Activated CD8-positive, alpha-beta T cell treated with anti-CD3 and anti-CD28 coated beads for 36 hours (primary cell): ENCODE measurements around the gene SPRED3. TPM values are rescaled to one million over a fixed set of nuclear protein-coding genes. Genes with fewer than 3 reads are reported as not detected.

Experiments
- ATAC-seq: fragments of 200-7000 bp; cut with Tn5 transposase; one replicate; pipeline ENCODE4 v1.10.0; 2021; ENCODE audit warnings: mild to moderate bottlenecking, moderate library complexity
- CTCF ChIA-PET: fragments of 350-600 bp; sonication (Branson Sonifier 250); formaldehyde crosslinking; loops from one replicate; lab custom pipeline; 2021; ENCODE audit warnings: antibody characterized with exemption; lab: Charles Lee
- POLR2A ChIA-PET: fragments of 350-600 bp; sonication (Branson Sonifier 250); formaldehyde crosslinking; loops from one replicate; lab custom pipeline; 2021; ENCODE audit warnings: antibody characterized with exemption; lab: Charles Lee
- DNase-seq: peaks from one replicate; pipeline ENCODE4 v3.0.0-alpha.2; 2020
- H3K27ac Mint-ChIP-seq: one replicate; pipeline ENCODE4 v1.8.0; 2021; ENCODE audit warnings: mild to moderate bottlenecking, mixed read lengths
- H3K27me3 Mint-ChIP-seq: one replicate; pipeline ENCODE4 v1.8.0; 2021; ENCODE audit warnings: mixed read lengths
- H3K36me3 Mint-ChIP-seq: one replicate; pipeline ENCODE4 v1.8.0; 2021; ENCODE audit warnings: low read depth, mixed read lengths
- H3K4me1 Mint-ChIP-seq: one replicate; pipeline ENCODE4 v1.8.0; 2021; ENCODE audit warnings: low read depth, mixed read lengths
- H3K4me3 Mint-ChIP-seq: one replicate; pipeline ENCODE4 v1.8.0; 2021; ENCODE audit warnings: mild to moderate bottlenecking, moderate library complexity, mixed read lengths
- H3K9me3 Mint-ChIP-seq: one replicate; pipeline ENCODE4 v1.8.0; 2021; ENCODE audit warnings: mixed read lengths
- CTCF ChIP-seq: fragments of 200-600 bp; IDR thresholded peaks from one replicate; pipeline ENCODE4 v1.8.0; 2022; ENCODE audit warnings: antibody characterized with exemption, mild to moderate bottlenecking
- intact Hi-C: fragments of 100-400 bp; cut with micrococcal nuclease; formaldehyde crosslinking; loops from one replicate; pipeline ENCODE4 v1.10.0; 2022
- total RNA-seq, 2 experiments: library from RNA; stranded (reverse); gene quantifications; one replicate each; pipeline ENCODE4 v1.2.3, GENCODE V29; 2021

Gene SPRED3
- total RNA-seq, 2 experiments from 2014 or later = 0.69 to 1.5 TPM

GRCh38 chr19:38383184-38383583 lies 5.3 kb upstream of the SPRED3 start:
- Mint-ChIP-seq H3K27me3 (peaks cover 7% of the 10 kb centered on the region), H3K36me3 (peaks cover 61% of the 10 kb centered on the region), H3K27ac (no peak overlapping the region), H3K4me1 (peaks cover 14% of the 10 kb centered on the region), H3K4me3 (no peak overlapping the region), H3K9me3 (no peaks in the 10 kb centered on the region)
- ATAC-seq (no peak), DNase-seq (no peak)
- intact Hi-C loops = no loop called here
- no peak for TF ChIP-seq CTCF
- ChIA-PET POLR2A (interaction anchor here (0.9 to 2.0 kb wide), 2 partner anchors 8 to 11 kb away, joined by 3 to 7 read pairs; no protein-coding TSS in a partner anchor), CTCF (no interaction called here)

- Mint-ChIP-seq H3K4me3 (no peak overlapping the region), H3K27ac (no peak overlapping the region), H3K36me3 (peaks cover 61% of the 10 kb centered on the region), H3K9me3 (no peaks in the 10 kb centered on the region), H3K4me1 (peaks cover 16% of the 10 kb centered on the region), H3K27me3 (peaks cover 9% of the 10 kb centered on the region)
- ATAC-seq (no peak), DNase-seq (no peak)
- CTCF ChIA-PET = interaction anchor here (1.2 to 1.9 kb wide), 2 partner anchors 150 to 158 kb away, joined by 3 to 6 read pairs; no protein-coding TSS in a partner anchor
- no peak for TF ChIP-seq CTCF
- POLR2A ChIA-PET = interaction anchor here (0.8 to 5.4 kb wide), 2 partner anchors 8 to 11 kb away, joined by 6 to 40 read pairs; partner anchors contain the start of gene PSMD8
- intact Hi-C loops = no loop called here
These were observed 4.8 kb upstream of the SPRED3 start for GRCh38 chr19:38383743-38384142.

GRCh38 chr19:38384209-38385027 lies 4.1 kb upstream of the SPRED3 start:
- ATAC-seq = no peak
- H3K36me3 Mint-ChIP-seq = peaks cover 56% of the 10 kb centered on the region

GRCh38 chr19:38385057-38385803 lies 3.3 kb upstream of the SPRED3 start:
- intact Hi-C loops = no loop called here
- Mint-ChIP-seq H3K36me3 (peaks cover 49% of the 10 kb centered on the region), H3K4me1 (peaks cover 20% of the 10 kb centered on the region), H3K27me3 (peaks cover 16% of the 10 kb centered on the region), H3K27ac (no peak overlapping the region), H3K4me3 (no peak overlapping the region), H3K9me3 (no peaks in the 10 kb centered on the region)
- ATAC-seq (no peak), DNase-seq (no peak)
- no peak for TF ChIP-seq CTCF
- CTCF ChIA-PET = interaction anchor here (0.8 to 1.9 kb wide), 3 partner anchors 17 to 160 kb away, joined by 3 to 6 read pairs (median 5); partner anchors contain the start of gene FAM98C
- POLR2A ChIA-PET = interaction anchor here (1.8 to 5.4 kb wide), 2 partner anchors 10 kb away, joined by 7 to 40 read pairs; partner anchors contain the start of gene PSMD8

More at GRCh38 chr19:38384209-38385027, 4.1 kb upstream of the SPRED3 start:
- TF ChIP-seq CTCF = no peak
- POLR2A ChIA-PET = interaction anchor here (0.8 to 5.4 kb wide), 3 partner anchors 9 to 11 kb away, joined by 6 to 40 read pairs (median 7); partner anchors contain the start of gene PSMD8
- peaks cover 18% of the 10 kb centered on the region for H3K4me1 Mint-ChIP-seq
- no peak for DNase-seq
- intact Hi-C loops = no loop called here
- H3K4me3 Mint-ChIP-seq = no peak overlapping the region
- H3K27me3 Mint-ChIP-seq = peaks cover 11% of the 10 kb centered on the region
- CTCF ChIA-PET = interaction anchor here (0.8 to 1.9 kb wide), 3 partner anchors 18 to 159 kb away, joined by 3 to 6 read pairs (median 5); partner anchors contain the start of gene FAM98C
- no peak overlapping the region for H3K27ac Mint-ChIP-seq
- no peaks in the 10 kb centered on the region for H3K9me3 Mint-ChIP-seq
